Measurements from ENCODE around the gene RNLS.
"Not testable (repeated sequence)": the region's sequence is repeated elsewhere in the genome, so short reads cannot be mapped to it uniquely, and the experiment has no call there.

Gene RNLS

DNA sequence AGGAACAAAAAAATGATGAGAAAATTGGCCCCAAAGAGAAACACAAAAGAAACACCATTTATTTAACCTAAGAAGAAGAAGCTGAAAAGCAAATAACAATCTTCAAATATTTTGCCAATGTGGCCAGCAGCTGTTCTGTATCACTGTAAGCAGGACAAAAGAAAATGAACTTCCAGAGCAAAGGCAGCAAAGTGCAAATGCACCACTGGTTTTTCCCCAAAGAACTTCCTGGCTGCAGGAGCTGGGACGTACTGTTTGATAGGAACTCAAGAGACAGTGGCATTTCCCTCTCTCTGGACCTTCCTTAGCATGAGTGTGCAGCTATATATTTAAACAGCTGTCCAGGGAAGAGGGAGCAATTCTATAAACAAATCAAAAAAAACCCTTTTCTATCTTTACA lies 60.4 kb downstream of the RNLS start:
- no peak for DNase-seq (ENCODE audit: low read depth)

DNA sequence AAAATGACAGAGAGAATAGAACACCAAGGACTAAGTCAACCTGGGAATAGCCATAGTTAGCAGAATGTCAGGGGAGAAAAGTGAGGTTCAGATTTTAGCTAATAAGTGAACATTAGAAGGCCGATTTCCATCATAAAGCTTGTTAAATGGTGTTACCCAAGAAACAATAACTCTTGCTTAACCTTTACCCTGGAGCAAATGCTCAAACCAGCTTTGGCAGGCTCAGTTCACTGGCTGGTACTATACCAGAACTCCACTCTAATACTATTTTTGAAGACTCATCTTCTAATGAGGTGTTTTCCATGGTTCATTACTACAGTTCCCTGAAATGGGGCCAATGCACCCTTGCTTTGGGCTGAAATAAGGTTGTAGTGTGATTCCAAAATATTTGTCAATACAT lies 61.3 kb downstream of the RNLS start:
- DNase-seq (ENCODE audit: low read depth): no peak

DNA sequence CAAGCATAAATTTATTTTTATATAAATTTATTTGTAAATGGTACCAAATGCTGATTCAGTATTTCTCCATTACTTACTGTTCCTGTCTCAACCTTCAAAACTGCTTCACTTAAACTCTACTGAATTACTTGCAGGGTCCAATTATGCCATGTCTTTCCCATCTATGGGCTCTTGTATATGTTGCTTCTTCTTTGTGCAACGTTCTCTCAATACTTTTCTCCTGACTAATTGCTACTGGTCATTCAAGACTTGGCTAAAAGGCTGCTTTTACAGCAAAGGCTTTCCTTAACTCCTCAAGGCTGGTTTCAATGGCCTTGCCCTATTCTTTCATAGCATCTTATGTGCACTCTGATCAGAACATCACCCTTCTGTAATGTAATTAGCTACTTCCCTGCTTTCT lies 67.9 kb downstream of the RNLS start:
- DNase-seq (ENCODE audit: low read depth): no peak

DNA sequence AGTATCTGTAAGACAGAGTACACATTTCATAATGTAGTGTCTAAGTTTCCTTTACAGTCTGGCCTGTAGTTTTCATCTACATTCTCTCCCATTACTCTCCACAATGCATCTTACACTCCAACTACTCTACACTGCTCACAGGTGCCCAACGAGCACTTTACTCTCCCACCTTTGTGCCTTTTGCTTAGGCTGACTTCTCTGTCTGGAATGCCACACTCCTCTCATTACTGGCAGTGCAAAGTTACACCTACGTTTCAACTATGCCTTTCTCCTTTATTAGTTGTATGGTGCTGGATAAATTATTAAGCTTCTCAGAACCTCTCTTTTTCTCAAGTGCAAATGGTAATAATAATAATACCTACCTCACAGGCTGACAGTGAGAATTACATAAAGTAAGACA lies 70.5 kb downstream of the RNLS start:
- DNase-seq (ENCODE audit: low read depth): no peak

DNA sequence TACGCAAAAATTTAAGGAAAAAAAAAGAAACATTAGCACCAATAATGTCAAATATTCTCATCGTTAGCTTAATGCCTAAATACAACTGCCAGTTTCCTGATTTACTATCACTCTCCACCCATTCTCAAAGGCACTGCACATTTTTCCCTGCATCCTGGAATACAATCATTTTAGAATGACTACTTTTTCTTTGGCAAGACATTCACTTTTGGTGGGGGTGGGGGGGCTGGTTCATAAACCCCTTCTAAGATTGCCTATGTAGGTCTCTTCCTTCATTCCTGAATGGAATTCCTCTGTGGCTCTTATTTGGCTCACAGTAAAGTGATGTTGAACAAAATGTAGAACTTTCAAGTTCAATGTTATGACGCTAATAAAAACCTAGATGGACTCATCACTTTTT lies 74.3 kb downstream of the RNLS start:
- DNase-seq (ENCODE audit: low read depth): no peak

DNA sequence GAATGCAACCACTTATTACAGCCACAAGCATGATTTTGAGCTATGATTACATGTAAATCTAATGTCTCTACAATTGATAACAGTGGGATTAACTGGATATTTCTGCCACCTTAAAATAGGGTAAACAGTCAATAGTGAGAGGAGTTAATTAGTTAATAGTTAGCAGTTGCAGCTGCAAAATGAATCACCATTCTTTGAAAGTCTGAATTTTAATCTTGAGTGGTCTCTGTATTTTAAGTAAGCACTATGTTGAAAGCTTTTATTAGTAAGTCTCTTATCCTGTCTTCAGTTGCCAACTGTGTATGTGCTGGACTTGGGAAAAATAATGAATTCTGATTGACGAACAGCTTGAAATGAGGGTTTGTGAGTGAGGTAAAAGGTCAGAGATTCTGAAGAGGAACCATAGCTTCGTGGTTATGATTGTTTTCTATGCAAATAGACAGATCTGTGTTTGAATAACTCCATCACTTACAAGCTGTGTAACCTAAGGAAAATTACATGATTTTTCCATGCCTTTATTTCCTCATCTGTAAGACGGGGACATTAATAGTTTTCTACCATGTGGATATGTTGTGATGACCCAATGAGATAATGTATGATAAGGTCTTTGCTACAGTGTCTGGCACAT lies 75.2 kb downstream of the RNLS start:
- no peak for DNase-seq (ENCODE audit: low read depth)

DNA sequence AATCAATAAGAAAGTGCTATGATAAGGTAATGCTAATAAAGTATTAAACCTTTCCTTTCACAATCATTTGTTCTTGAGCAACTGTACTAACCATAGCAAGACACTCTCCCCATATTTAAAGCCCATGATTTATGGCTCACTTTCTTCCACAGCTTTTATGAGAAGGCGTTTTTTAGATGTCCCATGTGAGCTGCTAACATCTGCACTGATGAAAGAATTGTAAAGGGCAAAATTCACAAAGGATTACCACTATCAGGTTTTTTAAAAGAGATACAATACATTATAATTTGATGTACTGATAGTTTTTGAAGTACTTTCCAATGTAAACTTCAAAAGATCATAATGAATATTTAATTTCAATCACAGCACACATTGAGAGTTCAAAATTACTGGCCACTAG lies 75.7 kb downstream of the RNLS start:
- DNase-seq (ENCODE audit: low read depth): no peak

DNA sequence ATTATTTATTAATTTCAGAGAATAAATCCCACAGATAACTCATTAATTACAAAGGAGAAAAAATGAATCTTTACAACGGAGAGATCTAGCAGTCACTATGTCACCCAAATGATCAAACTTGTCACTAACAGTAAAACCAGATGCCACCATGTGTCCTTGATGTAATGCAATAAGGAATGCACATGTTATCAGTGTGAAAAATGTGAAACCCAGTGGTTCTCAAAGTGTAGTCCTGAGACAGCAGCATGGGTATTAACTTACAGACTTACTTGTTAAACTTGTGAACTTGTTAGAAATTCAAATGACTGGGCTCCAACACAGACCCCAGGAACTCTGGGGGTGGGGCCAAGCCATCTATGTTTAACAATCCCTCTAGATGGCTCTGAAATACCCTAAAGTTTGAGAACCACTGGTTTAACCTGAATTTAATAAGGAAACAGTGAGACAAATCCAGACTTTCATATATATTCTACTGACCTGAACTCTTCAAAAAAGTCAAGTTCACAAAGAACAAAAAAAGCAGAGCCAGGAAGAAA lies 77.4 kb downstream of the RNLS start:
- no peak for DNase-seq (ENCODE audit: low read depth)

DNA sequence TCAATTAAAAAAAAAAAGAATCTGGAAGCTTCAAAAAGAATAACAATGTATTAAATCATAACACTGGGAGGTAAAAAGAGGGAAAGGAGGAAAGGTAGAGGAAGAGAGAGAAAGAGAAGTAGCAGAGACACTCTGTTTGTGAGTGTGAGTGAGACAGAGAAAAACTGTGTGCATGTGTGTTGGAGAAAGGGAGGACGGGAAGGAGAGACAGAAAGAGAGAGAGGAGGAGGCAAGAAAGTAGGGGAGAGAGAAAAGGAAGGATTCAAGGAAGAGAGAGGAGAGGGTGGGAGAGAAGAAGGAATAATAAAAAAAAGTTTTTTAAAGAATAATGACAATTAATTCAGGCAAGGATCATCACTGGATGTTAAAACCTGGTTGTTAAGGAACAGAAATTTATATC lies 77.9 kb downstream of the RNLS start:
- no peak for DNase-seq (ENCODE audit: low read depth)

DNA sequence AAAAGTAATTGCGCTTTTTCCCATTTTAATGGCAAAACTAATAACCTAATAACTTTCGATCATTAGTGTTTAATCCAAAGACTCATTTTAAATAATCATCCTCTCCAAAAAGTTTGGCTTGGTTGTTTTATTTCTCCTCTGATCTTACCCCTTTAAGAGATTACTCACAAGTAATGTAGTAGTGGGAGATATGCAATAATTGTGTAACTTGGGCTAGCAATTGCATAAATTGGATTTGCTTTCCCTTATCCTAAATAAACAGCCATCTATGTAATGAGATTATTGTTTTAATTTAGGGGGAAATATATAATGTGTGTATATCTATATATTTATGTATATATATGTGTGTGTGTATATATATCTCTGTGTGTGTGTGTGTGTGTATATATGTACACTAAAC lies 82.5 kb downstream of the RNLS start:
- DNase-seq (ENCODE audit: low read depth): no peak

DNA sequence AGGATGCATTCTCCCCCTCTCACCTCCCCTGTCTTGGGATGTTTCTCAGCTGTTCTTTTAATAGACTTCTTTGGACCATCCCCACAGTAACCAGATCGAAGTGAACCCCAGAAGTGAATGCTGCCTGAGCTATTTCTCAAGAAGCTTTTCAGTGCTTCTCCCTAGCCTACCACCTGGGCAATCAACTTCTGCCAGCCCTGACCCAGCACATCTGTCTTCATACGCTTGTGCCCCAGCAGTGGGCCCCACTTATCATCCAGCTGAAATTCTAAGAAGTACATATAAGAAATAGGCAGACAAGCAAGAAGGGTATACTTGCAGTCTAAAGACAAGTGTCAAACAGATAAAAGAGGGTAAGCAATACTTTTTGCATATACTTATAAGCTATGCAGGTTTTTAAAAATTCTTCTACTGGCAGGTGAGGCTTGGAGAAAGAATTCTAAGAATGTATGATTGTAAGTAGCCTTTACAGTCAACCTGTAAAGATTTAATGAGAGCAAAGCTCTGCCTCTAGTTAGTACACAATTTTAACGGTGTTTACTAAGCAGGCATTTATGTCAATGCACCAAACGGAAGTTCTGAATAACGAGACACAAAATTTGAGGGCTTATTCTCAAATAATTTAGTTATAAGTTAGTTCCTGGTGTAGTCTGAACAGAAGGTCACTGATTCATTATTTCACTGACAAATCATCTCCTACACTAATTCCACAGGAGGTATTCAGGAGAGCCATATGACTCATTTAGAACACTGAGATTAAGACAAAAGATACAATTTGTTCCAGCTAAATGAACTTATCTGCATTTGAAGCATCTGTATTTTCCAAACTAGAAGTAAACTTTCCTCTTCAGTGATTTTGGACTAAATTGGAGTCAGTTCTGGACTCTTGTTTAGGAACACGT lies 83.3 kb downstream of the RNLS start:
- peak; percentile 13 for DNase-seq (ENCODE audit: low read depth)

DNA sequence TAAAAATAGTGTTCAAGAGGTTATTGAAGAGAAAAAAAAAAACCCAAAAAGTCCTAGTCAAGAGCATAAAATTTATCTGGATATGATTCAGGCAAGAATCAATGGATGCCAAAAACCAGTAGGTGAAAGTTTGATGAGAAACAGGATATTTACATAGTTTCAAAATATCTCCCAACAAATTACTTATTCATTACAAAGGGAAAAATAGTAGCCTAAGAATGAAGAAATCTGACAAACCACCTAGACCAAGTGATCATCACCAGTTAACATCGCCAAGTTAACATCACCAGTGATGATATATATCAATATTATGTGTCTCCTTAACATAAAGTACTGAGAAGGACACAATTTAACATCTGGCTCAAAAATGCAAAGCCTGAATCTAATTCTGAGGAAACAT lies 85.2 kb downstream of the RNLS start:
- DNase-seq (ENCODE audit: low read depth): no peak

DNA sequence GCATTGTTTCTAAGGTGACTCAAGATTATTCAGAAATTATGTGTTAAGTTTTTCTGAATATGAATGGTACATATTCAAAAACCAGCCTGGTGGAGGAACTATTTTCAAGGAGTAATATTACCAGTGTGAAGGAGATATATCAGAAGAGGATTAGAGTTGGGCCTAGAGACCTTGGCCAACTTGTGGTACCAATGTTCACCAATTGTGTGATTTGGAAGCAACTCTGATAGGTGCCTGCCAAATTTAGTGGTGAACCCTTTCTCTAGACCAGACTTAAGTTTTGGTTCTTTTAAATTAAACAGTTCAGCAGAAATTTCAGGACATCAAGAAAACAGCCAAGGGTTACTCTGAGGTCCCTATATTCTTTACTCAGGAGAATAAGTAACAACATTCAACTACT lies 88.6 kb downstream of the RNLS start:
- no peak for DNase-seq (ENCODE audit: low read depth)

DNA sequence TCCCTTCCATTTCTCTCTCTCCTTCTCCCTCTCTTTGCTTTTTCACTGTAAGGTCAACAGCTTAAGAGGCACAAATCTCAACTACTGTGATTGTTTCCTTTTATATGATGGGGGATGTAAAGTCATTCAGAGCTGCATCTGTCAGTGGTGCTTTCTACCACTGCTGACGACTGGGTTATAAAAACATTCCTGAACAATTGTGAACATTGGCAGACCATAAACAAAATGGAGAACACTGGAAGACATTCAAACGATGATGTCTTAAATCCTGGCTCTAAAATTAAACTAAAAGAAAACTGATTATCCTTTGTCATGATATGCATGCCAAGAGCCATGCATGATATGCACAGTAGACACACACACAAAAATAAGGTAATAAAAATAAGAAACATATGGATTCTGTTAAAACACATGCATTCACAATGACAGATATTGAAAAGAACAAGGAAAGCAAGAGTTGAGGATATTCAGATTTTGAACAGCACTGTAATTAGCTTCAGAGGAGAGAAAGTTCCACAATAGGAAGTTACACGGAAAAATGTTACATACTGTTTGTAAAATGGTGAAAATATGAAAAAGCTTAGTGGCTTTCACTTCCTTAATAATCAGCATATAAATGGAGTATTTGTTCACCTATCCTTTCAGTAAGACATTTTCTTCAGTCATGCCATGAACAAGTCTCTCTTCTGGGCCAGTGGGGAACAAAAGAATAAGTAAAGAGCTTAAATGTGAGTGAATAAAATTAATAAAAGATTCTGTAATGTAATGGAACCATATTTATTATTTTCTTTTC lies 89.2 kb downstream of the RNLS start:
- DNase-seq (ENCODE audit: low read depth): no peak

DNA sequence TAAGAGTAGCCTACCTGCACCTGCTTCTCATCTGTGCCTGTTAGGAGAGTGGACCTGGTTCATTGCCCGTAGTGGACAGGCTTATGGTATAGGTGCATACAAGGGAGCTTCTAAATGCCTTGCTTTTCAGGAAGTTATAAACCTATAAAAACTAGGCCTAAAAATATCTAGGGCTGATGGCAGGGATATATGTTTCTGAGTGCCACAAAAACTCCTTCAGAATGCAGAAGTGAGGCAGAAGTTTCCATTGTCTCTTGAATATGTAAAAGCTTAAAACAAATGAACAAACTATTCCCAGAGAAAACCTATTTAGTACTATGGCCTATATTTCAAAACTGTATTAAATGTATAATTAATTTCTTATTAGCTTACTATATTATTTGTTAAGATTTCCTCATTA lies 91.8 kb downstream of the RNLS start:
- DNase-seq (ENCODE audit: low read depth): no peak

DNA sequence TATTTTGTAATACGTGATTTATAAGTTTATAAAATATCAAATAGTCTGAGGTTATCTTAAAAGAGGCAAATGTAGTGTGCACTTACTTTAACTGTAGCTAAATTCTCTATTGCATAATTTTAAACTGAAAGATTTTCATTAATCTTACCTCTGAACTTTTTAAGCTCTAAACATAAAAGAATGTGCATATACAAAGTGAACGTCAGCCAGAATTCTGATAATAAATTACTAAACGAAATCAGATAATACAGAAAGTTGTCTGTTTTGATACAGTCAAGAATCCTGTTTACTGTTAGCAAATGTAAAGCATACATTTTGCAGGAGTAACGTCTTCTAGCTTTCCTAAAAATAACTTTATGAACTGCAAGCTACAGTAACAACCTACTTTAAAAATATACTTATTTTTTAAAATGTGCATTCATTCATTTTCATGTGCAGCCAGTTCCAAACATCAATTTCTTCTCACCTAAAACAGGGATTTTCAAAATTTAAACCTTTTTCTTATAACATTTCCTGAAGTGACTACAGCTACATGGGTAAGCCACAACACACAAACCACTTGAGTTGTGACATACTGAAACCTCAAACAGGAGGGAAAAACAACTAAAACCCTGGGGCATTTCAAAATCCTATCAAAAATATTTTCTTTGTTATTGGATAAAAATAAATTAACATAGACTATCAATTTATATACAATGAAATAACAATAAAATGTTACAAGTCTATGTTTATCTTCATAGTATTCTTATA lies 92.7 kb downstream of the RNLS start:
- no peak for DNase-seq (ENCODE audit: low read depth)

DNA sequence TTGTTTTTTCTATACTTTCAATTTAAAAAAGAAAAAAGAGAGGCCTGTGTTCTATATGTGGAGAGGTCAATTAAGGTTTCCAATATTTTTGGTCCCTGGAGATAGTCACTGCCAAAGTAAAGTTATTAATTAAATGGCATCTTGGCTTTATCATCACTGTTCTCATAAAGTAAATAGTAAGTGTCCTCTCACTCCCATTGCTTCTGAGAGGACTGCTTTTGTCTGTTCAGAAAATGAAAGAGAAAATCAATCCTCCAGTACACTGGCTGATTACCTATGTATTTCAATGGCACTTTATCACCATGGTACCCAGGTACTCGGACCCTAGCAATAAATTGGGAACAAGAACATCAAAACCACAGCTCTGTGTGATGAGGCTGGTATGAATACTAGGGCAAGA lies 94.0 kb downstream of the RNLS start:
- DNase-seq (ENCODE audit: low read depth): no peak

DNA sequence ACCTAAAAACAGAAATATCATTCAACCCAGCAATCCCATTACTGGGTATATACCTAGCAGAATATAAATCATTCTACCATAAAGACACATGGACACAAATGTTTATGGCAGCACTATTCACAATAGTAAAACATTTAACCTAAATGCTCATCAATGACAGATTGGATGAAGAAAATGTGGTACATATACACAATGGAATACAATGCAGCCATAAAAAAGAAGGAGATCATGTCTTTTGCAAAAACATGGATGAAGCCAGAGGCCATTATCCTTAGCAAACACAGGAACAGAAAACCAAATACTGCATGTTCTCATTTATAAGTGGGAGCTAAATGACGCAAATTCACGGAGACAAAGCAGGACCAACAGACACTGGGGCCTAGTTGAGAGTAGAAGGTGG lies 96.3 kb downstream of the RNLS start:
- DNase-seq (ENCODE audit: low read depth): not testable (repeated sequence)

DNA sequence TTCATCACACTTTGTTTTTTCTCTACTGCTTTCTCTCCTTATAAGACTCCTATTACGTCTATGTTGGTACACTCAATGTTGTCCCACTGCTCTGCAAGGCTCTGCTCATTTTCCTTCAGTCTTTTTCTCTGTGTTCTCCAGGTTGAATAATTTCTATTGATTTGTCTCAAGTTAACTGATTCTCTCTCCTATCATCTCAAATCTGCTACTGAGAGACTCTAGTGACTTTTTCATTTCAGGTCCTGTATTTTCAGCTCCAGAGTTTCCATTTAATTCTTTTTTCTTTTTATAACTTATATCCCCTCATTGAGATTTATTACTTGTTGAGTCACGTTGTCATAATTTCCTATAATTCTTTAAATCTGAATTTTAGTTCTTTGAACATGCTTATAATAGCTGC lies 100.9 kb downstream of the RNLS start:
- no peak for DNase-seq (ENCODE audit: low read depth)

DNA sequence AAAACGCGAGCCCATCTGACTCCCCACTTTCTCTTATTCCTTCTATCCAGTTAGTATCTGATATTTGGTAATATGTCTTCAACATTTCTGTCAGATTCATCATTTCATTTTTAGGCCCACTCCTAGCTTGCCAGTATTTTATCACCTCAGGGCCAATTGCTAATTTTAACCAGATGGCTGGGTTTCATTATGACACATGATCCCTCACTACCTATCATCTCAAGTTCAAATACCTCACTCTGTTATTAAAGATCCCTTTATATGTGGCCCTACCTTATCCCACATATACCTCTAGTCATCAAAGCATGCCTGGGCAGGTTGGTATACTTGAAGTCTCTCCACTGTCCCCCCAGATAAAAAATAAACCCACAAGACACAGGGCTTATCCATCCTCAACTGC lies 104.9 kb downstream of the RNLS start:
- no peak for DNase-seq (ENCODE audit: low read depth)

DNA sequence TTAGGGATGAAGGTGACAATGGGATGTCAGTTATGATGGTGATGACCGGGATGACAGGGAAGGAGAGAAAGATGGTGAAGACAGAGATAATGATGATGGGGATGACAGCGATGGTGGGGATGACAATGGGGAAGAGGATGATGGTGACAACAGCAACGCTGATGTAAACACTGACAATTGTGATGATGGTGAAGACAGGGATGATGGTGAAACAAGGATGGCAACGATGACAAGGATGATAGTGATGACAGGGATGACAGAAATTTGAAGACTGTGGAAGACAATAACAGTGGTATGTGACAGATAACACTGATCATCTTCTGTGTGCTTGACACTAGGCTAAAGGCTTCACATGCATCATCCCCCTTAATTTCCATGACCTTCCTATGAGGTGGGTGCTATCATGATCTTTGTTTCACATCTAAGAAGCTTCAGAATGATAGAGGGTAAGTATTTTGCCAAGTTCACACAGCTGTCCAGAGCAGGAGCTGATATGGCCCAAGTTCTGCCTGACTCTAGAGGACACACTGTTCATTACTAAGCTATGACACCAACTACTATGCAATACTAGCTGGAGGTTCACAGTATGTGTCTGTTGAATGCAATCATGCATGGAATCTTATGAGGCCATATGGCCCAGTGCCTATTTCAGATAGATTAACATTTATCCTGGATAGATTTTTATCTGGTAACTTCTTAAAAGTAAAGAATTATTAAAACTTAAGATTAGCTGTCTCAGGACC lies 105.6 kb downstream of the RNLS start:
- DNase-seq (ENCODE audit: low read depth): no peak

Measured in HS-5 (cell line).